ENCODE data around the gene OR12D2.
"Not testable (repeated sequence)": the region's sequence is repeated elsewhere in the genome, so short reads cannot be mapped to it uniquely, and the experiment has no call there.

The OR12D2 gene

DNA sequence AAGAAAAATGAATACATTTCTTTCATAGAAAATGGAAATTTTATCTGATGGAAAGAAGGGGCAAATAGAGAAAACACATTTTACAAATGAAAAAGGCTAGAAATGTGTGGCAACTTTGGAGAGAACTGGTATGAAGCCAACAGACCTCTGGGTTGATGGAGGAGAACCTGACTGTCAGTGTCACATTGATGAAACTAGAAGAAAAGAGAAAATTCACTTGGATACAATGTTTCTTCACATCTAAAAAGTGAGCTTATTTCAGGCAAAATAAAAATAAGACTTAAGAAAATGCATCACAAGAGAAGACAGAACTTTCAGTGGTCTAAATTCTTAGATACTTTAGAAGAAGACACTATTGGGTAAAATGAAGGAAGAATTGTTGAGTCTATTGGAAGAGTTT, at the start of gene OR12D2:
TSS of gene OR12D2 (plus strand) at position 301 of the 400 bp plus-strand sequence. CDS start 1,069 bp downstream, outside the sequence.
- no peak for DNase-seq

DNA sequence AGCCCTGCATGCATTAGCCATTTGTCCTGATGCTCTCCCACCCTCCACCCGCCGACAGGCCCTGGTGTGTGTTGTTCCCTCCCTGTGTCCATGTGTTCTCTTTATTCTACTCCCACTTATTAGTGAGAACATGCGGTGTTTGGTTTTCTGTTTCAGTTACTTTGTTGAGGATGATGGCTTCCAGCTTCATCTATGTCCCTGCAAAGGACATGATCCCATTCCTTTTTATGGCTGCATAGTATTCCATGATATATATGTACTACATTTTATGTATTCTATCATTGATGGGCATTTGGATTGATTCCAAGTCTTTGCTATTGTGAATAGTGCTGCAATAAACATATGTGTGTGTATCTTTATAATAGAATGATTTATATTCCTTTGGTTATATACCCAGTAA, 46.1 kb upstream of the OR12D2 start:
- DNase-seq = not testable (repeated sequence)

- no peak for DNase-seq
Measured at GRCh38 chr6:29354980-29355379, 40.5 kb upstream of the OR12D2 start.

GRCh38 chr6:29355603-29356002, 39.8 kb upstream of the OR12D2 start:
- DNase-seq = no peak

DNA sequence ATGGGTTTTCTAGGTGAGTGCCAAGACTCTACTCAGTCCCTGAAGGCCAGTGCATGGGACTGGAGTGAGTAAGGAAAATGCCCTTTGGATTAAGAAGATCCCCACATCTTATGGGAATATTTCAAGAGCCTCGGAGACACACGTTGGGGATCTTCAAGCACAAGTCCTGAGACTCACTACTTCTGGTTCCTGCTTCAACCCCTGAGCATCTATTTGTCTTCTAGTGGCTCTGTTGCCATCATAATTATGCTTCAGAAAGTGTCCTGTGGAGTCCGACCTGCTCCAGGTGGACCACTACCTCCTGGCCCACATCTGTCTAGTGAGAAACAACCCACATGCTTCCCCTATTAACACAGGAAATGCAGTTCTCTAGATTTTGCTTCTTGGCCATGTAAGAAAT, 26.7 kb upstream of the OR12D2 start, which contains the start of gene OR5V1:
TSS of gene OR5V1 (minus strand) at position 101 of the 400 bp plus-strand sequence. CDS start 12,670 bp downstream, outside the sequence.
- no peak for DNase-seq

DNA sequence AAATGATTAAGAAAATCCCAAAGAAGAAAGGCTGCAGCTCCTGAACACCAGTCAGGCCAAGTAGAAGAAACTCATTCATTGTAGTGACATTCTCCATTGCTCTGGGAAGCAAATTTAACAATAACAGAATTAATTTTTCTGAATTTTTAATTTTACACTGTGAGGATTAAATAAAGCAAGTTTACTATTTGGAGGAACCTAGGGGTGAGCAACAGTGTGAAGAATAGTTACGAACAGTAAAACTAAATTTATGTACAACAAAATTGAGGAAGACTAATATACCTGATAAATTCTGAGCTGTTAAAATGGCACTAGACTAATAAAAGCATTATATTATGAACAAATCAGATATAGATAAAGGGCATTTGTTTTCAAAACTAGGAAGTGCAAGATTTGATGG, 20.2 kb upstream of the OR12D2 start, which contains the start of gene OR12D3:
TSS of gene OR12D3 (minus strand) at position 101 of the 400 bp plus-strand sequence. CDS start at position 97, 4 bp downstream.
- no peak for DNase-seq

GRCh38 chr6:29376003-29376402, 19.4 kb upstream of the OR12D2 start:
- no peak for DNase-seq

- DNase-seq = no peak
Measured at GRCh38 chr6:29388533-29388932, 6.9 kb upstream of the OR12D2 start.

GRCh38 chr6:29399525-29399924, 4.1 kb downstream of the OR12D2 start:
- no peak for DNase-seq

DNA sequence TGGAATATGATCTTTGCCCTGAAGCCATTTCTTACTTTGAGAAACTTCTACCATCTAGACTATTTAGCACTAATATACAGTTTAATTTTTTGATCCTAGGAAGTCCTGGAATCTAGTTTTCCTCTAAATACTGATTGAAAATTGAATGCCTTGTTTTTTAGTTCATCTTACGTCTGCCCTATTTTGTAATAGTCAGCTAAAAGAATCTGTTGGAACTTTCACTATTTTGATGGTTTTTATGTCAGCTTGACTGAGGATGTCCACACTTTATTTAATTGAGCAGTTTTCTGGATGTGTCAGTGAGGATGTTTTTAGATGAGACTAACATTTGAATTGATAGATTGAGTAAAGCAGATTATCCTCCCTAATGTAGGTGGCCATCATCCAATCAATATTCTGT, 8.4 kb downstream of the OR12D2 start:
- DNase-seq = no peak

- no peak for DNase-seq
Measured at GRCh38 chr6:29414588-29414987, 19.2 kb downstream of the OR12D2 start, which contains the start of gene OR12D1. TSS of gene OR12D1 (plus strand) at chr6:29414928.

- no peak for DNase-seq
Measured at GRCh38 chr6:29419516-29419915, 24.1 kb downstream of the OR12D2 start.

DNA sequence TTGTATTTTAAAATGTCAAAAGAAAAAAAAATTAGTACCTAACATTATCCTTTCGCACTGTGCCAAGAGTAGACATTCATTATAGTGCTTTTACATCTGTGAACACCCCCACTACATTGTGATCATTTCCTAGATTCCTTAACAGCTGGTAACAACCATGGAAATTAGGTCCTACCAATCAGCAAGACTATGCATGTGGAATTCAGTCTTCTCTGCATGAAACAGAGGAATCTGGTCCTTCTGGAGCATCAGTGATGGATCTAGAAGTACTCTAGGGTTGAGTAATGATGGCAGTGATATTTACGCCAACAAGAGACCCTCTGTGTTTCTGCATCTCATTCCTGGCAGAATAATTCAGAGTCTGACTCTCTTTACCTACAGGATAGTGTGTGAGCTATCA, 28.7 kb downstream of the OR12D2 start:
- DNase-seq = no peak

DNA sequence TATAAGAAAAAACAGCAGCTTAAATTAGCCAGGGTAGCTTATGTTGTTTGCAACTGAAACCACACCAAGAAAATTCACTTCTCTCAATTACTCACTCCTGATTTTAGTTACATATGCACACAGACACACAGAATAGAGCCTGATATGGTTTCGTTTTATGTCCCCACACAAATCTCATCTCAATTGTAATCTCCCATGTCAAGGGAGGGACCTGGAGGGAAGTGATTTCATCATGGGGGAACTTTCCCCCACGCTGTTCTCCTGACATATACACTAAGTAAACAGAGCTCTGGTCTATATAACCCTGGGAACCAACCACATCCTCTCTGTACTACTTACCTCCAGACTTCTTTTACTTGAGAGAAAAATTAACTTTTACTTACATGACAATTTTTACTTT, 29.1 kb downstream of the OR12D2 start:
- DNase-seq = no peak

DNA sequence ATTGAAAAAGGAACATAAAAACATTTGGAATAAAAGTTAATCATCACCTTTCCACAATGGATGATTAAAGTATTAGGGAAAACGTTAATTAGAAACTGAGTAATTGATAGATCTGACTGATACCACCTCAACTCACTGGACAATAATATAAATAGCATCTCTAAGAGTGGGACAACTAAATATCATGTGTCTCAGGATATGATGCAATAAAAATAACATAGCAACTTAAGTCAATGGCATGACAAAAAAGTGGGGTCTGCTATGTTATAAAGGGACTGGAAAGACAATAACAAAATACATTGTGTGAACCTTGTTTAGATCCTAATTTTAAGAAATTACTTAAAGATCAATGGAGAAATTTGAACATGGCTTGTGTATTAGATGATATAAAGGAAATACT, 29.6 kb downstream of the OR12D2 start:
- DNase-seq = no peak

- no peak for DNase-seq
Measured at GRCh38 chr6:29426654-29427053, 31.2 kb downstream of the OR12D2 start.

- not testable (repeated sequence) for DNase-seq
Measured at GRCh38 chr6:29436730-29437129, 41.3 kb downstream of the OR12D2 start.

DNA sequence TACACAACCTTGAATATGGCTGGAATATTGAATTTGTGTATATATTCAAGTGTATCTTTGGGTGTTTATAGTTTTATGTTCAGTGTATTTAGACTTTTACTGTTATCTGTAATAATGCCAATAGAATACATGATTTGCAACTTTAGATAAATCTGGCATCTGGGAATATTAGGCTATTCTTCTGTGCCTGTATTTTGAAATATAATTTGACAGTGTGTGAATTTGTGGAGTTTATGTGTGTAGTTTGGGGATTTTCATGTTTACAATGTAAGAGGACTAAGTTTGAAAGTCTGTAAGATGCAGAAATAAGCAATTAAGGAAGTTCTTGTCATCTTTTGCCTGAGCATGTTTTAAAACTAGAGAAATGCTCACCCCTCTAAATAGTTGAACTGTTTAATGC, 43.6 kb downstream of the OR12D2 start, which contains the start of gene OR10C1:
TSS of gene OR10C1 (plus strand) at position 301 of the 400 bp plus-strand sequence. CDS start 710 bp downstream, outside the sequence.
- DNase-seq = no peak

GRCh38 chr6:29442719-29443118, 47.3 kb downstream of the OR12D2 start:
- DNase-seq = no peak

DNA sequence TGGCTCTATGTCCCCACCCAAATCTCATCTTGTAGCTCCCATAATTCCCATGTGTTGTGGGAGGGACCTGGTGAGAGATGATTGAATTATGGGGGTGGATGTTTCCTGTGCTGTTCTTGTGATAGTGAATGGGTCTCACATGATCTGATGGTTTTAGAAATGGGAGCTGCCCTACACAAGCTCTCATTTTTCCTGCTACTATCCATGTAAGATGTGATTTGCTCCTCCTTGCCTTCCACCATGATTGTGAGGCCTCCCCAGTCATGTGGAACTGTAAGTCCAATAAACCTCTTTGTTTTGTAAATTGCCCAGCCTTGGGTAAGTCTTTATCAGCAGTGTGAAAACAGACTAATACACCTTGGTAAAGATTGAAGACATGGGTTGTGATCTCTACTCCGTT, 48.6 kb downstream of the OR12D2 start:
- DNase-seq = not testable (repeated sequence)

All from NCI-H2081 treated with DMSO at 0.1 percent for 48 hours (cell line).